ENCODE data around the gene NRG3.

DNA sequence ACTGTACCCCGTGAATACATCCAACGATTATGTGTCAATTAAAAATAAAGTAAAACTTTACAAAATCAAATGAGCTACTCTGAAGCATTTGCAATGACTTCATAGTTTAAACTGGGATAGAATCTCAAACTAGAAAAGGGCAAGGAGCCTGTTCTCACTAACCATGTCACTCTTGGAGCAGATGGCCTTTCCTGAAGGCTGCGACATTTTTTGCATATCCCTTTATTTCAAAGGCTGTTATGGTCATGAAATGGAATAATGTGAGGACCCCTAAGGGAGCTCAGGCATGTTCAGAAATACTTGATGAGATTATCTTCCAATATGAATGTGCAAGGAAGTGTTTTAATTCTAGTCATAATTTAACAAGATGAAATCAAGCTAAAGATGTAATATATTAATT, 679.4 kb downstream of the NRG3 start:
- TF ChIP-seq, protein P1, sequence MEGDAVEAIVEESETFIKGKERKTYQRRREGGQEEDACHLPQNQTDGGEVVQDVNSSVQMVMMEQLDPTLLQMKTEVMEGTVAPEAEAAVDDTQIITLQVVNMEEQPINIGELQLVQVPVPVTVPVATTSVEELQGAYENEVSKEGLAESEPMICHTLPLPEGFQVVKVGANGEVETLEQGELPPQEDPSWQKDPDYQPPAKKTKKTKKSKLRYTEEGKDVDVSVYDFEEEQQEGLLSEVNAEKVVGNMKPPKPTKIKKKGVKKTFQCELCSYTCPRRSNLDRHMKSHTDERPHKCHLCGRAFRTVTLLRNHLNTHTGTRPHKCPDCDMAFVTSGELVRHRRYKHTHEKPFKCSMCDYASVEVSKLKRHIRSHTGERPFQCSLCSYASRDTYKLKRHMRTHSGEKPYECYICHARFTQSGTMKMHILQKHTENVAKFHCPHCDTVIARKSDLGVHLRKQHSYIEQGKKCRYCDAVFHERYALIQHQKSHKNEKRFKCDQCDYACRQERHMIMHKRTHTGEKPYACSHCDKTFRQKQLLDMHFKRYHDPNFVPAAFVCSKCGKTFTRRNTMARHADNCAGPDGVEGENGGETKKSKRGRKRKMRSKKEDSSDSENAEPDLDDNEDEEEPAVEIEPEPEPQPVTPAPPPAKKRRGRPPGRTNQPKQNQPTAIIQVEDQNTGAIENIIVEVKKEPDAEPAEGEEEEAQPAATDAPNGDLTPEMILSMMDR (IDR thresholded peaks at IDR 0.05): no peak
- TF ChIP-seq POLR2A (IDR thresholded peaks at IDR 0.05): no peak
